ENCODE measurements around the gene RAB3IL1.
A peak's percentile ranks its signal among the peaks of the same experiment; 100 is the strongest.

The RAB3IL1 gene

GRCh38 chr11:61918251-61918937 is 1.0 kb upstream of the RAB3IL1 start:
- DNase-seq, result no peak

GRCh38 chr11:61916737-61917333 is 531 bp downstream of the RAB3IL1 start:
- DNase-seq, result no peak

GRCh38 chr11:61914471-61915171 is 2.7 kb downstream of the RAB3IL1 start:
- DNase-seq, result no peak

GRCh38 chr11:61913699-61914395 is 3.5 kb downstream of the RAB3IL1 start:
- no peak for DNase-seq

- DNase-seq, result no peak
These were observed 4.2 kb downstream of the RAB3IL1 start for GRCh38 chr11:61912991-61913698.

GRCh38 chr11:61912530-61912898 is 4.9 kb downstream of the RAB3IL1 start:
- peak; percentile 66 for DNase-seq

- DNase-seq, result no peak
These were observed 5.5 kb downstream of the RAB3IL1 start for GRCh38 chr11:61911701-61912529.

- DNase-seq, result no peak
These were observed 6.2 kb downstream of the RAB3IL1 start for GRCh38 chr11:61911128-61911700.

- DNase-seq, result peak; percentile 14
These were observed 6.9 kb downstream of the RAB3IL1 start for GRCh38 chr11:61910187-61911127.

- peak; percentile 10 for DNase-seq
These were observed 8.5 kb downstream of the RAB3IL1 start for GRCh38 chr11:61908730-61909316.

- DNase-seq, result no peak
These were observed 9.3 kb downstream of the RAB3IL1 start for GRCh38 chr11:61907871-61908729.

- DNase-seq, result no peak
These were observed 10.1 kb downstream of the RAB3IL1 start for GRCh38 chr11:61907282-61907681.

- no peak for DNase-seq
These were observed 10.8 kb downstream of the RAB3IL1 start for GRCh38 chr11:61906522-61906909.

- no peak for DNase-seq
These were observed 11.4 kb downstream of the RAB3IL1 start for GRCh38 chr11:61905801-61906521.

- no peak for DNase-seq
These were observed 12.2 kb downstream of the RAB3IL1 start for GRCh38 chr11:61905067-61905696.

GRCh38 chr11:61904539-61905048 is 12.8 kb downstream of the RAB3IL1 start:
- no peak for DNase-seq

- DNase-seq, result no peak
These were observed 13.5 kb downstream of the RAB3IL1 start for GRCh38 chr11:61903845-61904244.

GRCh38 chr11:61902313-61902712 is 15.1 kb downstream of the RAB3IL1 start:
- DNase-seq, result no peak
